Spleen (tissue), 11 donors: ENCODE data around the gene NKIRAS1. TPM values are rescaled to one million over a fixed set of nuclear protein-coding genes. Genes with fewer than 3 reads are reported as not detected.
A peak's percentile ranks its signal among the peaks of the same experiment; 100 is the strongest.

Experiments used
- DNase-seq: peaks from one replicate; pipeline ENCODE4 v3.0.0-alpha.2; 2020
- H3K27ac ChIP-seq, 8 donors: fragments of 200-600 bp; sonication (generic) in 7 of 8; 1 replicate in 4 of 8; 2 replicates in 4 of 8; pipeline versions ENCODE4 v1.5.0 to v1.8.0; 2016 to 2021; ENCODE audit warnings: inconsistent platforms in 4 of 8, mild to moderate bottlenecking in 4 of 8, moderate library complexity in 1 of 8
- H3K27me3 ChIP-seq, 7 donors: fragments of 200-600 bp; sonication (generic) in 6 of 7; replicated peaks in 1 of 7; 1 replicate in 4 of 7; 2 replicates in 3 of 7; pipeline versions ENCODE4 v1.5.0 to v1.8.0; 2016 to 2021; ENCODE audit warnings: inconsistent platforms in 3 of 7, mild to moderate bottlenecking in 1 of 7
- H3K36me3 ChIP-seq, 6 donors: fragments of 200-600 bp; sonication (generic) in 5 of 6; 1 replicate in 4 of 6; 2 replicates in 2 of 6; pipeline versions ENCODE4 v1.5.0 to v1.8.0; 2016 to 2021; ENCODE audit warnings: inconsistent platforms in 2 of 6
- H3K4me1 ChIP-seq, 6 donors: fragments of 200-600 bp; sonication (generic) in 5 of 6; 1 replicate in 3 of 6; 2 replicates in 3 of 6; pipeline versions ENCODE4 v1.5.0 to v1.8.0; 2016 to 2021; ENCODE audit warnings: inconsistent platforms in 3 of 6
- H3K4me3 ChIP-seq, 8 donors: fragments of 200-600 bp; sonication (generic) in 7 of 8; 1 replicate in 4 of 8; 2 replicates in 4 of 8; pipeline versions ENCODE4 v1.5.0 to v1.8.0; 2016 to 2021; ENCODE audit warnings: inconsistent platforms in 4 of 8, mild to moderate bottlenecking in 4 of 8, moderate library complexity in 2 of 8
- H3K9me3 ChIP-seq, 8 donors: fragments of 200-600 bp; sonication (generic) in 7 of 8; 1 replicate in 4 of 8; 2 replicates in 4 of 8; pipeline versions ENCODE4 v1.5.0 to v1.8.0; 2016 to 2021; ENCODE audit warnings: inconsistent platforms in 4 of 8
- POLR2A ChIP-seq, 3 donors: fragments of 450-650 bp; IDR thresholded peaks; one replicate each; pipeline ENCODE4 v1.5.1; 2017; ENCODE audit warnings: antibody characterized with exemption in 3 of 3, mild to moderate bottlenecking in 1 of 3
- POLR2AphosphoS5 ChIP-seq, 3 donors: sonication (generic); formaldehyde crosslinking; IDR thresholded peaks; one replicate each; pipeline ENCODE4 v1.5.1; 2017; ENCODE audit warnings: antibody characterized with exemption in 3 of 3
- WGBS, 5 donors: extraction: QIAGEN DNeasy Blood & Tissue Kit in 3 of 5; methylation state at CpG; one replicate each; pipeline versions ENCODE4 v1.1.5 to v1.1.7; 2013 to 2018; 5-methylcytosine and 5-hydroxymethylcytosine counted together
- intact Hi-C: fragments of 100-400 bp; cut with DNase I; formaldehyde crosslinking; loops from one replicate; pipeline ENCODE4 v1.15.0; 2023; ENCODE audit warnings: low total_unique reads
- polyA plus RNA-seq, 3 donors: library from polyadenylated mRNA; stranded (reverse); fragments of 200-250 nt; gene quantifications; one replicate each; pipeline ENCODE4 v1.2.1, GENCODE V29; 2013
- total RNA-seq, 7 donors: library from RNA; depleted of rRNA in 3 of 7; stranded (reverse); fragments of >200 nt in 3 of 7; fragmentation: NEBNext Ultra II Directional in 4 of 7; extraction: Animal tissue kit (Norgen Biotek cat#: 25700) in 4 of 7; gene quantifications; one replicate each; pipeline versions ENCODE4 v1.1.0 to v1.2.1, GENCODE V29; 2016 to 2021
- TF ChIP-seq, protein P1 (sequence below), 11 experiments: fragments of 200-600 bp in 7 of 11; fragments of 450-650 bp in 4 of 11; sonication (generic) in 4 of 11; IDR thresholded peaks in 8 of 11; conservative IDR thresholded peaks in 3 of 11; 1 replicate in 7 of 11; 2 replicates in 4 of 11; pipeline versions ENCODE4 v1.4.0 to v1.8.0; 2016 to 2021; ENCODE audit warnings: antibody characterized with exemption in 11 of 11, inconsistent platforms in 4 of 11, mild to moderate bottlenecking in 1 of 11
- donor health status: healthy with polysubstance abuse.
- donor health status: DM: no; HTN: no; CAD: no; lungs with moderate emphysema.
- donor health status: DM: no; HTN: no; CAD: no.
- donor health status: Bipolar disorder and iron deficiency.
- donor health status: healthy.
- donor health status: DM: no; HTN: no; CAD: no.
- donor health status: DM: yes; HTN: yes; CAD: no.

NKIRAS1 gene
- total and polyA plus RNA-seq, 10 donors, result 3.5 to 14.2 (median 8.9) TPM

DNA sequence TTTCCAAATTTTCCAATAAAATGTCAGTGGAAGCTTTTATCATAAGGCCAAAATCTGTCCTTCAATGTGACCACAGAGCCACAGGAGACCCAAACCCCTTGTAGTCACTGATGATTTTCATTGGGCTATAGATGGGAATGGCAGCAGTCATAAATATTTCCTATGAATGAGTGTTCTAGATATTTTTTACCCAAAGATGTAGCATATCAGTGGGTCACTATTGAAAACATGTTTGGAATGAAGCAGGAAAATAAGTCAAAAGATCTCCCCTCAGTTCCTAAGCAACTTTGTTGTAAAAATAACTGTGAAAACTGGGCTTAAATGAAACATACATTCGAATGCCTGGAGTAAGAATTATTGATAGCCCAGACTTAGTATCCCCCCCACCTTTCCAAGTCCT, 49.0 kb downstream of the NKIRAS1 start:
- Histone ChIP-seq H3K4me3 (no peak overlapping the region), H3K9me3 (no peaks in the 10 kb centered on the region), H3K27me3 (no peaks in the 10 kb centered on the region), H3K4me1 (peaks cover 19 to 67% (median 36%) of the 10 kb centered on the region in 6 donors), H3K36me3 (no peaks in the 10 kb centered on the region), H3K27ac (no peak overlapping the region)
- intact Hi-C loops, result no loop called here
- 91 to 100% (median 96%) methylated on average over 1 of the region's 1 CpG for whole genome bisulfite sequencing, 5 donors
- TF ChIP-seq POLR2A (IDR thresholded peaks at IDR 0.05) (no peak), POLR2AphosphoS5 (IDR thresholded peaks at IDR 0.05) (no peak)
- TF ChIP-seq, protein P1, sequence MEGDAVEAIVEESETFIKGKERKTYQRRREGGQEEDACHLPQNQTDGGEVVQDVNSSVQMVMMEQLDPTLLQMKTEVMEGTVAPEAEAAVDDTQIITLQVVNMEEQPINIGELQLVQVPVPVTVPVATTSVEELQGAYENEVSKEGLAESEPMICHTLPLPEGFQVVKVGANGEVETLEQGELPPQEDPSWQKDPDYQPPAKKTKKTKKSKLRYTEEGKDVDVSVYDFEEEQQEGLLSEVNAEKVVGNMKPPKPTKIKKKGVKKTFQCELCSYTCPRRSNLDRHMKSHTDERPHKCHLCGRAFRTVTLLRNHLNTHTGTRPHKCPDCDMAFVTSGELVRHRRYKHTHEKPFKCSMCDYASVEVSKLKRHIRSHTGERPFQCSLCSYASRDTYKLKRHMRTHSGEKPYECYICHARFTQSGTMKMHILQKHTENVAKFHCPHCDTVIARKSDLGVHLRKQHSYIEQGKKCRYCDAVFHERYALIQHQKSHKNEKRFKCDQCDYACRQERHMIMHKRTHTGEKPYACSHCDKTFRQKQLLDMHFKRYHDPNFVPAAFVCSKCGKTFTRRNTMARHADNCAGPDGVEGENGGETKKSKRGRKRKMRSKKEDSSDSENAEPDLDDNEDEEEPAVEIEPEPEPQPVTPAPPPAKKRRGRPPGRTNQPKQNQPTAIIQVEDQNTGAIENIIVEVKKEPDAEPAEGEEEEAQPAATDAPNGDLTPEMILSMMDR (IDR thresholded peaks at IDR 0.05 in 8 of 11, conservative IDR thresholded peaks at IDR 0.05 in 3 of 11), result no peak
- DNase-seq, result no peak

DNA sequence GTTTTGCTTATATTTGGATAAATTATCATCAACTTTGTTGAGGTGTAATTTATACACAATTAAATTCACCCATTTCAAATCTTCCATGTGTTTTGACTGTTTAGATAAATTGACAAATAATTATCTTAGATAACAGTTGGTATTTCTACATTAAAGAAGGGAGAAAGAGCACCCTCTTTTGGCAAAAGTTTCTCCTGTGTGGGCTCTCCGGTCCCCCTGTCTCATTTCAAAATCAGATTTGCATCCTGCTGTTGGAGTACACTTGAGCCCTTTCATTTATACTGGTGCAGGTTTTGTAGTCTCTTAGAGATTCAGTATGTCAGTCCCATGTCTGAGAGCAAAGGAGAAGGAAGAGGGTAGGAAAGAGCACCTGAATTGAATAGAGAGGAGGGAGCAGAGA, 49.4 kb downstream of the NKIRAS1 start:
- no peaks in the 10 kb centered on the region for H3K27me3 ChIP-seq
- no peak overlapping the region for H3K27ac ChIP-seq
- no peak overlapping the region for H3K4me3 ChIP-seq
- H3K9me3 ChIP-seq, result no peaks in the 10 kb centered on the region
- 41 to 62% (median 44%) methylated on average over 1 of the region's 1 CpG for WGBS, 5 donors
- H3K36me3 ChIP-seq, result no peaks in the 10 kb centered on the region
- intact Hi-C loops, result no loop called here
- no peak for DNase-seq
- H3K4me1 ChIP-seq, result peaks cover 19 to 71% (median 36%) of the 10 kb centered on the region in 6 donors
- TF ChIP-seq POLR2A (IDR thresholded peaks at IDR 0.05) (no peak), POLR2AphosphoS5 (IDR thresholded peaks at IDR 0.05) (no peak)
- TF ChIP-seq, protein P1 (IDR thresholded peaks at IDR 0.05 in 8 of 11, conservative IDR thresholded peaks at IDR 0.05 in 3 of 11), result no peak

DNA sequence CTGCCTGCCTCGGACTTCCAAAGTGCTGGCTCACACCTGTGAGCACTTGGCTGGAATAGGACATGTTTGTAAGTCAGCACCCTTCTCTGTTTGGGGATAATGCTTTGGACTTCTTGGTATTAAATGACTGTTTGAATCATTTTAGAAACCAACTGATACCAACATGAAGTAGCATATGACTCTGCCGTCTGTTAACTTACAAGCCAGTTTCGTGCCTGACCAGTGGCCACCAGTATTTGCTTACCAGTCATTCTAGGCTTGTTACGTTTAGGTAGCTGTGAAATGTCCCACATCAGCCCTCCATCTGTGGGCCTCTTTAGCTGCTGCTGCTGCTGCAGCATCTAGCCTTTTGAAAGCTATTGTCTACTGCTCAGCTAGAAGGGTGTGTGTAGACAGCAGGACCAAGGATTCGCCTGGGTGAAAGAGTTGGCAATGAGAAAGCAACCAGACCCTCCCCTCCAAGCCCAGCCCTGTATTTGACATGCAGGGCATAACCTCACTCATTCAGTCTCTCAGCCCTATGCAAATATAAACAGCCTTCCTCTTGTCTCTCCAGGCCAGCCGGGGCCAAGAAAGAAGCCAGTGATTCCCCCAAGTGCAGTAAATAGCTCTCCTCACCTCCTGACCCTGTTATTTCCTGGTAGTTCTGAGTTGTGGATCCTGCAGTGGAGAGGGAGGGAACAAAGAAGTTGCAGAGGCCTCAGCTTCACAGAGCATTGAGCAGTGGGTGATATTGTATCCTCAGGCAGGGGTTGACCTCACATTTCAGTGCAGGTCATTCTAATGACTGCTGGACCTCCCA, 51.0 kb downstream of the NKIRAS1 start:
- Histone ChIP-seq H3K36me3 (peaks cover 0 to 11% (median 4%) of the 10 kb centered on the region in 6 donors), H3K4me3 (no peak overlapping the region), H3K27me3 (no peaks in the 10 kb centered on the region), H3K4me1 (peaks cover 19 to 83% (median 38%) of the 10 kb centered on the region in 6 donors), H3K27ac (peak overlapping the region in 5 of 8 donors; percentile 1 to 24 (median 11)), H3K9me3 (no peaks in the 10 kb centered on the region)
- peak in 1 of 3 donors; percentile 43 for TF ChIP-seq POLR2AphosphoS5 (IDR thresholded peaks at IDR 0.05)
- no peak for TF ChIP-seq POLR2A (IDR thresholded peaks at IDR 0.05)
- TF ChIP-seq, protein P1 (IDR thresholded peaks at IDR 0.05 in 8 of 11, conservative IDR thresholded peaks at IDR 0.05 in 3 of 11), result no peak
- intact Hi-C loops, result no loop called here
- whole genome bisulfite sequencing, 5 donors, result 61 to 73% (median 67%) methylated on average over 6 of the region's 6 CpGs
- DNase-seq, result no peak

DNA sequence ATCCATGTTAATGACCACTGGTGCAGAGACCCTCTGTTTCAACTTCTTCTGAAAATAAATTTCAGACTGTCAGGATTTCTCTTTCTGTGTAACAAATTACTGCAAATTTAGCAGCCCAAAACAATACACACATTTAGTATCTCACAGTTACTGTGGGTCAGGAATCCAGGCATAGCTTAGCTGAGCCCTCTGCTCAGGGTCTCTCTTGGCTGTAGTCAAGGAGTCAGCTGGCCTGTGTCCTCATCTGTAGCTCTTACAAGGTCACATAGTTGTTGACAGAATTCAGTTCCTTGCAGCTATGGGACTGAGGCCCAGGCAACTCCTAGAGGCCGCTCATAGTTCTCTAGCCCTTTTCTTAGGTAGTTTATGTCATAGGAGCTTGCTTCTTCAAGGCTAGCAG, 51.9 kb downstream of the NKIRAS1 start:
- TF ChIP-seq POLR2A (IDR thresholded peaks at IDR 0.05) (no peak), POLR2AphosphoS5 (IDR thresholded peaks at IDR 0.05) (no peak)
- TF ChIP-seq, protein P1 (IDR thresholded peaks at IDR 0.05 in 8 of 11, conservative IDR thresholded peaks at IDR 0.05 in 3 of 11), result no peak
- 64 to 90% (median 84%) methylated on average over 1 of the region's 1 CpG for WGBS, 5 donors
- H3K4me1 ChIP-seq, result peaks cover 23 to 84% (median 42%) of the 10 kb centered on the region in 6 donors
- peaks cover 0 to 11% (median 4%) of the 10 kb centered on the region in 6 donors for H3K36me3 ChIP-seq
- H3K27me3 ChIP-seq, result no peaks in the 10 kb centered on the region
- intact Hi-C loops, result no loop called here
- DNase-seq, result no peak
- H3K9me3 ChIP-seq, result no peaks in the 10 kb centered on the region
- H3K4me3 ChIP-seq, result no peak overlapping the region
- peak overlapping the region in 3 of 8 donors; percentile 4 to 19 (median 7) for H3K27ac ChIP-seq
